A673 (cell line): Measurements from ENCODE around the gene STX1B.

Experiments
- CTCF ChIP-seq: fragments of 300-800, 200-600 bp; sonication (generic); conservative IDR thresholded peaks from 2 replicates; pipeline ENCODE4 v1.5.1; 2017; ENCODE audit warnings: low read depth, mild to moderate bottlenecking, antibody characterized with exemption, low read length, moderate library complexity, mixed read lengths
- EZH2 ChIP-seq: fragments of 200-600 bp; sonication (generic); IDR thresholded peaks from 2 replicates; pipeline ENCODE4 v1.6.1; 2017; ENCODE audit warnings: borderline replicate concordance, low read depth, mild to moderate bottlenecking, mixed read lengths, antibody characterized with exemption, low read length; ENCODE audit not compliant: poor library complexity, severe bottlenecking

- TF ChIP-seq CTCF (no peak), EZH2 (no peak)
Measured at GRCh38 chr16:30991052-30991451, 19.4 kb downstream of the STX1B start.
